ENCODE results near the gene GTF2F1. TPM values are rescaled to one million over a fixed set of nuclear protein-coding genes. Genes with fewer than 3 reads are reported as not detected.
A peak's percentile ranks its signal among the peaks of the same experiment; 100 is the strongest.

The GTF2F1 gene
- total and polyA plus RNA-seq, 9 of the 15 experiments (the other 6 are each of a cell fraction or from before 2014, with no cell fraction given) = 4.7 to 75.4 (median 68.4) TPM

GRCh38 chr19:6393074-6393982 lies at the start of gene GTF2F1 (continued):
- TF ChIP-seq ZNF639 (CRISPR knock-in tag; conservative IDR thresholded peaks at IDR 0.05 in 1 of 2, IDR thresholded peaks at IDR 0.05 in 1 of 2) = peak in 1 of 2 experiments; percentile 65; a peak in 2 of 4 replicates
- peak; percentile 95 for TF ChIP-seq ZBTB40 (IDR thresholded peaks at IDR 0.05)
- TF ChIP-seq ZBTB40 (CRISPR knock-in tag; IDR thresholded peaks at IDR 0.05) = no peak
- no peak for TF ChIP-seq SMARCC2 (IDR thresholded peaks at IDR 0.05; ENCODE audit: low read depth)
- peak; percentile 5; the same call in 1 of the 2 replicates for TF ChIP-seq TCF3 (CRISPR knock-in tag; IDR thresholded peaks at IDR 0.05)
- TF ChIP-seq ZNF232 (CRISPR knock-in tag; IDR thresholded peaks at IDR 0.05) = no peak
- TF ChIP-seq YY1 (IDR thresholded peaks at IDR 0.05; ENCODE audit: borderline replicate concordance in 1 of 3, control insufficient read depth in 1 of 3, extremely low read depth in 1 of 3, insufficient read depth in 3 of 3, insufficient read length in 1 of 3, insufficient replicate concordance in 2 of 3, low read depth in 1 of 3, low read length in 2 of 3) = peak in 2 of 3 experiments; percentile 33 to 35
- no peak for TF ChIP-seq PYGO2 (tag; IDR thresholded peaks at IDR 0.05)
- TF ChIP-seq FOXK1 (CRISPR knock-in tag; IDR thresholded peaks at IDR 0.05; ENCODE audit: borderline replicate concordance) = 0 out of 2 replicates have a peak, but pooled peaks have one; percentile 18
- TF ChIP-seq ZFX (CRISPR knock-in tag; IDR thresholded peaks at IDR 0.05) = peak; percentile 87
- peak; percentile 81 for TF ChIP-seq SIN3B (IDR thresholded peaks at IDR 0.05; ENCODE audit: low read depth)
- peak; percentile 3; the same call in 1 of the 2 replicates for TF ChIP-seq GTF2E2 (tag; IDR thresholded peaks at IDR 0.05)
- TF ChIP-seq ATF1 (CRISPR knock-in tag; IDR thresholded peaks at IDR 0.05) = peak; percentile 74
- peak; percentile 98 for TF ChIP-seq ATF1 (tag; IDR thresholded peaks at IDR 0.05)
- no peak for TF ChIP-seq ILK (tag; IDR thresholded peaks at IDR 0.05; ENCODE audit: borderline replicate concordance, low read depth)
- TF ChIP-seq BRF1 (IDR thresholded peaks at IDR 0.05; ENCODE audit: borderline replicate concordance, extremely low read depth, insufficient read length) = no peak

Data from K562 (cell line).